HL-60 (cell line): Measurements from ENCODE around the gene EID3.

Experiments
- DNase-seq, 2 experiments: peaks; one replicate each; pipeline ENCODE4 v3.0.0-alpha.2; 2010 to 2020; ENCODE audit warnings: low read depth in 1 of 2, low spot score in 1 of 2
- H3K27ac ChIP-seq: fragments of 250-450 bp; sonication (Bioruptor Pico); replicated peaks from 2 replicates; pipeline ENCODE4 v1.5.1; 2020; ENCODE audit warnings: mild to moderate bottlenecking, moderate library complexity
- H3K27me3 ChIP-seq: fragments of 250-450 bp; sonication (Bioruptor Pico); 2 replicates; pipeline ENCODE4 v1.5.1; 2021; ENCODE audit warnings: mild to moderate bottlenecking, moderate library complexity; ENCODE audit not compliant: insufficient read depth, poor library complexity, severe bottlenecking
- H3K4me3 ChIP-seq: replicated peaks from 2 replicates; pipeline ENCODE4 v1.5.1; 2011; ENCODE audit warnings: mild to moderate bottlenecking, control low read depth, low read length; ENCODE audit not compliant: insufficient read depth
- GABPA ChIP-seq: IDR thresholded peaks from 2 replicates; pipeline ENCODE4 v1.6.1; 2012; ENCODE audit warnings: low read depth
- POLR2AphosphoS5 ChIP-seq: IDR thresholded peaks from 2 replicates; pipeline ENCODE4 v1.6.1; 2012; ENCODE audit warnings: low read depth
- SPI1 ChIP-seq: IDR thresholded peaks from 2 replicates; pipeline ENCODE4 v1.6.1; 2012; ENCODE audit warnings: low read depth, mild to moderate bottlenecking, borderline replicate concordance
- TF ChIP-seq, protein P1 (sequence below): IDR thresholded peaks from 2 replicates; pipeline ENCODE4 v1.6.1; 2012; ENCODE audit warnings: low read depth; ENCODE audit not compliant: insufficient replicate concordance
- TF ChIP-seq, protein P2 (sequence below): IDR thresholded peaks from one replicate; pipeline ENCODE4 v1.5.1; 2011; ENCODE audit warnings: low read length, control low read depth, inconsistent platforms; ENCODE audit not compliant: insufficient read depth

EID3 gene

DNA sequence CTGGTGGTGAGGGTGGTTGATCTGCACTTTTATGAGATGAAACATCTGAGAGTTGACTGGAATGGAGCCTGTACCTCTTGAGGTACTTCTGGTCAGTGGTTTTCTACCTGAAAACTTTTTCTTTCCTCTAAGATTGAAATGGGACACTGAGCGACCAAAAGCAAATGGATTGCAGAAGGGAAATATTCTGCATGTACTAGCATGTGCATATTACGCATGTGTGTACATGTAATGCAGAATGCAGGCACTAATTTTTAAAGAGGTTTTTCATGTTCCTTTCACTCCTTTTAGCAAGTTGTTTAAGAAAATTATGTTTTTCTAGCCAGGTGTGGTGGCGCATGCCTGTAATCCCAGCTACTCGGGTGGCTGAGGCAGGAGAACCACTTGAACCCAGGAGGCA, 28.7 kb upstream of the EID3 start:
- TF ChIP-seq, protein P1, sequence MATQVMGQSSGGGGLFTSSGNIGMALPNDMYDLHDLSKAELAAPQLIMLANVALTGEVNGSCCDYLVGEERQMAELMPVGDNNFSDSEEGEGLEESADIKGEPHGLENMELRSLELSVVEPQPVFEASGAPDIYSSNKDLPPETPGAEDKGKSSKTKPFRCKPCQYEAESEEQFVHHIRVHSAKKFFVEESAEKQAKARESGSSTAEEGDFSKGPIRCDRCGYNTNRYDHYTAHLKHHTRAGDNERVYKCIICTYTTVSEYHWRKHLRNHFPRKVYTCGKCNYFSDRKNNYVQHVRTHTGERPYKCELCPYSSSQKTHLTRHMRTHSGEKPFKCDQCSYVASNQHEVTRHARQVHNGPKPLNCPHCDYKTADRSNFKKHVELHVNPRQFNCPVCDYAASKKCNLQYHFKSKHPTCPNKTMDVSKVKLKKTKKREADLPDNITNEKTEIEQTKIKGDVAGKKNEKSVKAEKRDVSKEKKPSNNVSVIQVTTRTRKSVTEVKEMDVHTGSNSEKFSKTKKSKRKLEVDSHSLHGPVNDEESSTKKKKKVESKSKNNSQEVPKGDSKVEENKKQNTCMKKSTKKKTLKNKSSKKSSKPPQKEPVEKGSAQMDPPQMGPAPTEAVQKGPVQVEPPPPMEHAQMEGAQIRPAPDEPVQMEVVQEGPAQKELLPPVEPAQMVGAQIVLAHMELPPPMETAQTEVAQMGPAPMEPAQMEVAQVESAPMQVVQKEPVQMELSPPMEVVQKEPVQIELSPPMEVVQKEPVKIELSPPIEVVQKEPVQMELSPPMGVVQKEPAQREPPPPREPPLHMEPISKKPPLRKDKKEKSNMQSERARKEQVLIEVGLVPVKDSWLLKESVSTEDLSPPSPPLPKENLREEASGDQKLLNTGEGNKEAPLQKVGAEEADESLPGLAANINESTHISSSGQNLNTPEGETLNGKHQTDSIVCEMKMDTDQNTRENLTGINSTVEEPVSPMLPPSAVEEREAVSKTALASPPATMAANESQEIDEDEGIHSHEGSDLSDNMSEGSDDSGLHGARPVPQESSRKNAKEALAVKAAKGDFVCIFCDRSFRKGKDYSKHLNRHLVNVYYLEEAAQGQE: no peak
- TF ChIP-seq POLR2AphosphoS5 (no peak), SPI1 (no peak), GABPA (no peak)
- TF ChIP-seq, protein P2, sequence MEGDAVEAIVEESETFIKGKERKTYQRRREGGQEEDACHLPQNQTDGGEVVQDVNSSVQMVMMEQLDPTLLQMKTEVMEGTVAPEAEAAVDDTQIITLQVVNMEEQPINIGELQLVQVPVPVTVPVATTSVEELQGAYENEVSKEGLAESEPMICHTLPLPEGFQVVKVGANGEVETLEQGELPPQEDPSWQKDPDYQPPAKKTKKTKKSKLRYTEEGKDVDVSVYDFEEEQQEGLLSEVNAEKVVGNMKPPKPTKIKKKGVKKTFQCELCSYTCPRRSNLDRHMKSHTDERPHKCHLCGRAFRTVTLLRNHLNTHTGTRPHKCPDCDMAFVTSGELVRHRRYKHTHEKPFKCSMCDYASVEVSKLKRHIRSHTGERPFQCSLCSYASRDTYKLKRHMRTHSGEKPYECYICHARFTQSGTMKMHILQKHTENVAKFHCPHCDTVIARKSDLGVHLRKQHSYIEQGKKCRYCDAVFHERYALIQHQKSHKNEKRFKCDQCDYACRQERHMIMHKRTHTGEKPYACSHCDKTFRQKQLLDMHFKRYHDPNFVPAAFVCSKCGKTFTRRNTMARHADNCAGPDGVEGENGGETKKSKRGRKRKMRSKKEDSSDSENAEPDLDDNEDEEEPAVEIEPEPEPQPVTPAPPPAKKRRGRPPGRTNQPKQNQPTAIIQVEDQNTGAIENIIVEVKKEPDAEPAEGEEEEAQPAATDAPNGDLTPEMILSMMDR: no peak
- Histone ChIP-seq H3K4me3 (no peak overlapping the region), H3K27me3 (no peaks in the 10 kb centered on the region), H3K27ac (no peak overlapping the region)
- DNase-seq: no peak

DNA sequence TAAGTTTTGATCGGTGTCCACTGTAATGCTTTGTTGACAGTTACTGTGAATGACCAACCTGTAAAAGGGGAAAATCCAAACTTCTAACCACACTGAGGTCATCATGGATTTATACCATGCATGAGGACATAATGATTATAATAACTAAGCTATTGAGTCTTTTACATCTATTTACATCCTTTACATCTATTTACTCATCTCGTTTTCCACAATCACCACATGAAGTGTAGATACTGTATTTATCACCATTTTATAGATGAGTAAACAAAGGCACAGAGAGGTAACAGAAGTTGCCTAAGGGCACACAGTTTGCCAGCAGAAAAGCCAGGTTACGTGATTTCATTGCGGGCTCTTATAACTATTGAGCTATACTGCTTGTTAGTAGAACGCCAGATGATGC, 27.9 kb upstream of the EID3 start:
- H3K27me3 ChIP-seq: no peaks in the 10 kb centered on the region
- DNase-seq: no peak
- TF ChIP-seq, protein P2: no peak
- TF ChIP-seq POLR2AphosphoS5 (no peak), GABPA (no peak), SPI1 (no peak)
- TF ChIP-seq, protein P1: no peak
- H3K27ac ChIP-seq: no peak overlapping the region
- no peak overlapping the region for H3K4me3 ChIP-seq

DNA sequence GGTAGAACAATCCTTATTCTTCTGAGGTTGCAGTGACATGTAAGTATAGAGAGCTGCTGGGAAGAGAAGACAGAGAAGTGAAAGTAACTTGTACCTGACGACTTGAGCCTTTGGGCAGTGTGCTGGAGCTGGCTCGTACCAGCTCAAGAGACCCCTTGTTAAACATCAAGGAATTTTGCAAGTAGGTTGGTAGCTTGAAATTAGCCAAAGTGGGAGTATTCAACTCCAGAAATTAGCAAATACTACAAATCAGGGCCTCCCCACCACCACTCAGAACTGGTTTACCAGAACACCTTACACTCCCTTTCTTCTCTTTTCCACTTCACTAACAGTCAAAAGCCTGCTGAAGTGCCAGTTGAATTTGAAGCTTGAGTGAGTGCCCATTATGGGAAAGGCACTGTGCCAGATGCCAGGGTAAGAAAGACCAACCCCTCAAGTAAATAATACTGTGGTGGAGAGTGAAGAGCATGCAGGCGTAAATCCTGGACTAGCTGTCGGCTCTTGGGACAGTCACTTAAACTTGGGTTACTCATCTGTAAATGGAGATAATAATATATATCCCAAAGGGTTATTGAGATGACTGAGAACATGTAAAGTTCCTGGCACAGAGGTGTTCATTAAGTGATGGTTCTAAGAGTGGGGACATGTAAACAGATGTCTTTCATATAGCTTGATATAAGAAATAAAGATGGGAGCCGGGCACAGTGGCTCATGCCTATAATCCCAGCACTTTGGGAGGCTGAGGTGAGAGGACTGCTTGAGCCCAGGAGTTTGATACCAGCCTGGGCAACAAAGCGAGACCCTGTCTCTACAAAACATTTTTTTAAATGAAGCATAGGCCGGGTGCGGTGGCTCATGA, 27.0 kb upstream of the EID3 start:
- no peak for DNase-seq
- Histone ChIP-seq H3K4me3 (no peak overlapping the region), H3K27ac (no peak overlapping the region), H3K27me3 (no peaks in the 10 kb centered on the region)
- TF ChIP-seq SPI1 (no peak), GABPA (no peak), POLR2AphosphoS5 (no peak)
- TF ChIP-seq, protein P2: no peak
- TF ChIP-seq, protein P1: no peak
